GM18909 (cell line): Measurements from ENCODE around the gene CAPN7.

ENCODE experiments used
- ATAC-seq: cut with Tn5 transposase; IDR thresholded peaks from one replicate; pipeline ENCODE4 v1.9.1; 2021; ENCODE audit warnings: mild to moderate bottlenecking; ENCODE audit not compliant: unreplicated experiment, poor library complexity

Gene CAPN7

DNA sequence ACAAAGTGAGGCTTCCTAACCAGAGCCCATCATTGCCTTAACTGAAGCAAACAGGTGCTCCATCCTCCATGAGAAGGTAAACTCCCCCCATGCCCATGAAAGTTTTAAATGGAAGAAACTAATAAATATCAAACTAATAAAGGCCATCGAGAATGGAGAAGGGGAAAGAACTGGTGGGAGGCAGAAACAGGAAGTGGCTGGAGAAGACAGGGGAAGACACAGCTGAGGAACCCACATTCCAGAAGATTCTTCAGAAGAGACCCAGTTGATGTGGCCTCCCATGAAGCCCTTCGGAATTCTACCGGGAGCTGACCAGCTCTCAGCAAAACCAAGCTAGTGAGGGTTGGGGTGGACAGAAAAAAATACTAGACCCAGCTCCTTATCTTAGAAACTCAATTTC is 84.7 kb downstream of the CAPN7 start:
- no peak for ATAC-seq

DNA sequence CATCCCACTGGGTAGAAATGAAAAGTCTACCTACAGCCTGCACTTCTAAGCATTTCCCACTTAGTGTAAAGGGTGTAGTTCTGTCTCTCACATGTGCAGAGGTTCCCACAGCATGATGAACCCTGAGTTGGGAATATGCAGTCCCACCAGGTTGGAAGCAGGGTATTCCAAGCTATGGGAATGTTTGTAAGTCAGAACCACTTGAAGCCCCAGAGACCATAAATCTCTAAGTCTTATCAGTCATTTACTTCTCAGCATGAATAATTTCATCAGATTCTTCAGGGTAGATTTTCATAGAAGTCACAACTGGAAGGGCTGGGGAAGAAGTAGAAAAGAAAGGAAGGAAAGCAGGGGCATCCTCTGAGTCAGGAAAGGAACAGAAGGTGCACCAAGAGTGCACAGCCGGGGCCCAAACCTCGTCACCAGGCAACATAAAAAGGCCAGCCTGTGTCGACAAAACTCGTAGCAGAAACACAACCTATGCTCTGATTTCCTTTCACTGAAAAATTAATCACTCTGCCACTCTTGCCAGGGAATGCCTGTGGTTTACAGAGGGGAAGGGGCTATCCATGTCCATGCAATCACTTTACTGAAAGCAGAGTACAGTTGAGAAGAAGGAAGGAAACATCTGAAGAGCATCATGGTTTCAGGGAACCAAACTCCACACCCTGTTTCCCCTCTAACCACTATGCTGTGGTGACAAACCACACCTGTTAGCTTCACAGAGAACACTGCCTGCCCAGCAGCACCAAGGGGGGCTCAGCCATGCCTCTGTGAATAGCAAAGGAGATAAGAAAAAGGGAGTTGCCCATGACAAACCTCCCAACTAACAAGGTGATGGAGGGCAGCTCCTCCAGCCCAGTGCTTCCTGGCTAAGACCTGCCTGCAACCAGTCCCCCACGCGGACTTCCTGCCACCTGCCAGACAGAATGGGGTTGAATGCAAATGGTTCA is 85.8 kb downstream of the CAPN7 start:
- peak; percentile 91 for ATAC-seq

DNA sequence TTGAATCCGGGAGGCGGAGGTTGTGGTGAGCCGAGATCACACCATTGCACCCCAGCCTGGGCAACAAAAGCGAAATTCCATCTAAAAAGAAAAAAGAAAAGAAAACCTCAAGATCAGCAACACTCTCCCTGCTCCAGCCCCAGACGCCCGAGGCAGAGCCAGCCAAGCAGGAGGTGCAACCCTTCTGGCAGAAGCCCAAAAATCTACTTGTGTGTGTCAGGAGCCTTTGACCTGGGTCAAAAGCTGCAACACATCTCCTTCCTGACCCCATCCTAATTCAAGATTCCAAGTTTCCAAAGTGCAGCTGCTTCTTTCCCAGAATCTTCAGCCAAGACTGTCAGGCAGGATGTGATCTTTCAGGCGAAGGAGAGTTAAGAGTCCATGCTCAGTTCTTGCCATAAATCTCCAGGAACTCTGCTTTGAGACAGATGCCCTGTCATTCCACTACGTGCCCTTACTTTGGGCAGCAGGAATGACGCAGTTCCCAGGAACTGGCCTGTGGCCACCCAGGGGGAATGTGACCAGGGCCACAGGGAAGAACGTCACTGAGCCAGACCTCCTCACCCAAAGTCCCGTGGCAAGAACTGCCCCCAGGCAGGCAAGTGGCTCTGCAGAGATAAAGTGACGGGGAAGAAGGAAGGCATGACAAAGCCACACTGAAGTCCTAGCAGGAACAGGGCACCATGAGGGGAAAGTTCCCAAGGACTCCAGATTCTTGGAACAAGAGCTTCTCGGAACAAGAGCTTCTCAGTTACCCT is 86.9 kb downstream of the CAPN7 start:
- no peak for ATAC-seq

DNA sequence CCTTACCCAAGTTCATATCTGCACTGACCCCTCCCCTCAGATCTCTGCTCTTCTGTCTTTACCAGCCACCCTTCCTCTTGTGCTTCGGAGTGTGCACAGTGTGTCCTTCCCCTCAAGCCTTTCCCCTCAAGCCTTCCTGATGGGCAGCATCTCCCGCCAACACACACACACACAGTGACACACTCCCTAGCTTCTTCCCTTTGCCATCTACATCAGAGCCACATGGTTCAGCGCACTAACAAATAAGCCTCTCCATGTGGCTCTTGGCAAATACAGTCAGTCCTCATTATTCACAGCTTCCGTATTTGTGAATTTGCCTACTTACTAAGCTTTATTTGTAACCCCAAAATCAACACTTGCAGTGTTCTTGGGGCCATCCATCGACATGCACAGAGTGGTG is 88.9 kb downstream of the CAPN7 start:
- no peak for ATAC-seq

DNA sequence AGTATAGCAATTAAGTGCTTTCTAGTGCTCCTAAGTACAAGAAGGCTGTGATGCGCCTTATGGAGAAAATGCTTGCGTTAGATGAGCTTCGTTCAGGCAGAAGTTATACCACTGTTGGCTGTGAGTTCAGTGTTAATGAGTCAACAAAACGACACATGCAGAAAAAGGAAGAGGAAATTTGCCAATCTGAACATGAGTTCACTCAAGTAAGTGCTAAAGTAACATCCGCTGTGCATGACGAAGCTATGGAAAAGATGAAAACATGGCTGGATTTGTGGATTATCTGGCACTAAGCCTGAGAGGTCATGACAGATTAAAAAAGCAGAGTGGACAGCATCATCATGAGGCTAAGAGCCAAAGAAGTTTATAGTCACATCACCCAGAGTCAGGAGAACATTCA is 89.5 kb downstream of the CAPN7 start:
- ATAC-seq = no peak

DNA sequence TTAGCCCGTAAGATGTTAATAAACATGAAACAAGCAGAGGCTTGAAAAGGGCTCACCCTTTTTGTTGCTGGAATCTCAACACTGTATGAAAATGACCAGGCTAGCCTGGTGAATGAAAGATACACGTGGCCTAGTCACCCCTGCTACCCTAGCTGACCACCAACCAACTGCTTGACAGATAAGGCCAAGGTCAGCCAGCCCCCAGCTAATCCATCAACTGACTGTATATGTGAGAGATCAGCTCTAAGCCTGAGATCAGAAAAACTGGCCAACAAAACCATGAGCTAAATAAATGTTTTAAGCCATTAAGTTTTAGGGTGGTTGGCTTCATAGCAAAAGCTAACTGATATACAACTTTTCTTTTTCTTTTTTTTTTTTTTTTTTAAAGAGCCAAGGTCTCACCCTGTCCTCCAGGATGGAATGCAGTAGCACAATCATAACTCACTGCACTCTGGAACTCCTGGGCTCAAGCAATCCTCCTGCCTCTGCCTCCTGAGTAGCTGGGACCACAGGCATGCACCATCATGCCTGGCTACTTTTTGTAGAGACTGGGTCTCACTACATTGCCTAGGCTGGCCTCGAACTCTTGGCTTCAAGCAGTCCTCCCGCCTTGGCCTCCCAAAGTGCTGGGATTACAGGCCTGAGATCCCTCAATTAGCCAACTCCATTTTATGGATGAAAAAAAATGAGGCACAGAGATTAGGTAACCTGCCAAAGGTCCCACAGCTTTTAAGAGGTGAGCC is 91.7 kb downstream of the CAPN7 start:
- no peak for ATAC-seq

DNA sequence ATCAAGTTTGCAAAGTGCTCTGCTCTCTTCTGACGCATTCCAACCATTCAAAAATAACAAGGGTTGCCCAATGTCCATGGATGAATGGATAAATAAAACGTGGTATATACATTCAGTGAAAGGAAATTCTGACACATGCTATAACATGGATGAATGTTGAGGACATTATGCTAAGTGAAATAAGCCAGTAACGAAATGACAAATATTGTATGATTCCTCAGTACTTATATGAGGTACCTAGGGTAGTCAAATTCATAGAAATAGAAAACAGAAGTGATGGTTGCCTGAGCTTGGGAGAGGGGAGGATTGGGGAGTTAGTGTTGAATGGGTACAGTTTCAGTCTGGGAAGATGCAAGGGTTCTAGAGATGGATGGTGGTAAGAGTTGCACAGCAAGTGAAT is 92.5 kb downstream of the CAPN7 start:
- ATAC-seq = no peak

DNA sequence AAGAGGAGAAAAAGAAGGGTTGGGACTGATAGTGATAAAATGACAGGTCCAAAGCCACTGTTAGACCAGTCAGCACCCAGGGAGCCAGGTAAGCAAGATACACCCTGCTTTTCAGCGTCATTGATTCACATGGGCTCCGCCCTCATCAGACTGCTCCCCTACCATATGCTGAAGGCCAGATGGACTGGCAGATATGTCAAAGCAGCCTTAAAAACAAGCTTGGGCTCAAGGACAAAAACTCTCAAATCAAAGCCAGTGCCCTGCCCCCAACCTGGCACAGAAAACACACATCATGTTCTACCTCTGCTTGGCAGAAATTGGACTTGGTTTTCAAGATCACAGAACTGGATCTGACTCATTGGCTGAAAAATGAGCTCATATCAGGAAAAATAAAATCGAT is 93.0 kb downstream of the CAPN7 start:
- no peak for ATAC-seq

DNA sequence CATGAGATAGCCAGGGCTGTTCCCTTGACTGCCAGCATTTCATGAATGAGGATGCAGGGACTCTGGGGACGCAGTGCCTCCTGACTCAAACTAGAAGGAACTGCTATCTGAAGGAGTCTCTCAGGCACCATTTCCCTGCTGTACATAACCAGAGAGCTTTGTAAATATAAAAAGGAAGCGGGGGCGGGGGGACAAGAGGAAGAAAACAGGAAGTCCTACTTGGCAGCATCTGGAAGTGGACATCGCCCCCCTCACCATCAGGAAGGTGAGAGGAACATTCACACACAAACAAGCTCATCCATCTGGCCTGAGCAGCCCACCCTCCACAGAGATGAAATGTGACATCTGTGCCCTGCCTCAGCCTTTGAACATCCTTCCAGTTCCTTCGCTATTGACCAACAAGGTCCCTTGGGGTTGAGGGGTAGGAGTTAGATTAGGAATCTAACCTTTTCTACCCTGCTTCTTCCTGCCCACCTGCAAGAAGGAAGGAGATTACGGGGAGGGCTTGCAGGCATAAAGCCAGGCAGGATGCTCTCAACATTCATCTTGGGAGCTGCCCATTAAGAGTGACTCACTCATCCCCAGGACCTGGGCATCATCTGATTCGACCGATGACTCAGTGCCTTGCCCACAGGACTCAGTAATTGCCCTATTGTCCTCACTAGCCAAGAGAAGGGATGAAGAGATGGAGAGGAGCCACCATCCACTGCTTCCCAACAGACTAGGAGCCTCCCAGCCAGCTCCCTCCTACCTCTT is 94.5 kb downstream of the CAPN7 start:
- ATAC-seq = no peak

DNA sequence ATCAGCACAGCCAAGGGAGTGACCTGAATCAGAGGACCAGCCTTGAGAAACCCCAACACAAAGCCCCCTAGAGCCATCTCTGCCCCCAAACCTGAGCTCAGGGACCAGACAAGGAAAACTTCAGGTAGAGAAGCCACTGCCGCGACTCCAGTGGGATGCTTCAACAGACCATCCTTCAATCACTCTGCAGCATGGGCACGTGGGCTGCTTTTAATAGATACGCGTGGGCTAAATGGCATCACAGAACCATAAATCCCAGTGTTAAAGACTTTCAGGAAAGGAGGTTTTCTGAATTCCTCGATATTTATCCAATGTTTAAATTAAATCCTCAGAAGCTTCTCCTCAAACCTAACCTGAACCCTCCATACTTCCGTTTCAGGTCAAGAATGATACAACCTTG is 95.7 kb downstream of the CAPN7 start:
- ATAC-seq = no peak
